Measurements from ENCODE around the gene TNFSF13.

TNFSF13 gene

DNA sequence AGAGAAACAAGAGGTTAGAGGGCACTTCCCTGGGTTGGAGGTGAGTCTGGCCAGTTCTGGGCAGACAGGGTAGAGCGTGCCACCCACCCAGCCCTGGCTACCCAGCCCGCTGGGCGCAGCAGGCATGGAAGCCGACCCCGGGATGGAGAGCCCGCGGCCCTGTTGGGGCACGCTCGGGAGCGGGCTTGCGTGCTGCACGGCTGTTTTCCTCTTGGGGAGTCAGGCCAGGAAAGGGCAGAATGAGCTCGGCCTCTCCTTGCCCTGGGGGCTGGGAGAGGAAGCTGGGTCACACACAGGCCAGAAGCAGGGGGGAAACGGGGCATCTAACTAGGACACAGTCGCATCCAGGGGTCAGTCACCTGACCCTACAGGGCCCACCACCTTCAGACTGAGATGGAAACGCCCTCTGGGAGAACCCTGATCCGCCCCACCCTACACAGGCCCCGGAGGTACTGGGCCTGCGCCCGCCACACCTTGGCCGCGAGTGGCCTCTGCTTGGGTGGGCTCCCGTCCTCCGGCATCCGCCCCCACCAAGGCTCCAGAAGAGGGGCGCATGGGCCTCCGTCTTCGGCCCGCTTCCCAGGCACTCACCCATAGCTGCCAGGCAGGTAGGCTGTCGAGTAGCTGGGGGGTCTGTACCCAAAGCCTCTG is 30.1 kb downstream of the TNFSF13 start:
- Histone ChIP-seq H3K4me3 (ENCODE audit: low read depth, low read length) (peak overlapping the region; percentile 16), H3K9me3 (ENCODE audit: severe bottlenecking) (no peaks in the 10 kb centered on the region), H3K27ac (peak overlapping the region; percentile 48), H3K27me3 (ENCODE audit: insufficient read depth, low read depth, severe bottlenecking) (no peaks in the 10 kb centered on the region), H3K36me3 (peaks cover 48% of the 10 kb centered on the region)
- TF ChIP-seq, protein P1, sequence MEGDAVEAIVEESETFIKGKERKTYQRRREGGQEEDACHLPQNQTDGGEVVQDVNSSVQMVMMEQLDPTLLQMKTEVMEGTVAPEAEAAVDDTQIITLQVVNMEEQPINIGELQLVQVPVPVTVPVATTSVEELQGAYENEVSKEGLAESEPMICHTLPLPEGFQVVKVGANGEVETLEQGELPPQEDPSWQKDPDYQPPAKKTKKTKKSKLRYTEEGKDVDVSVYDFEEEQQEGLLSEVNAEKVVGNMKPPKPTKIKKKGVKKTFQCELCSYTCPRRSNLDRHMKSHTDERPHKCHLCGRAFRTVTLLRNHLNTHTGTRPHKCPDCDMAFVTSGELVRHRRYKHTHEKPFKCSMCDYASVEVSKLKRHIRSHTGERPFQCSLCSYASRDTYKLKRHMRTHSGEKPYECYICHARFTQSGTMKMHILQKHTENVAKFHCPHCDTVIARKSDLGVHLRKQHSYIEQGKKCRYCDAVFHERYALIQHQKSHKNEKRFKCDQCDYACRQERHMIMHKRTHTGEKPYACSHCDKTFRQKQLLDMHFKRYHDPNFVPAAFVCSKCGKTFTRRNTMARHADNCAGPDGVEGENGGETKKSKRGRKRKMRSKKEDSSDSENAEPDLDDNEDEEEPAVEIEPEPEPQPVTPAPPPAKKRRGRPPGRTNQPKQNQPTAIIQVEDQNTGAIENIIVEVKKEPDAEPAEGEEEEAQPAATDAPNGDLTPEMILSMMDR (IDR thresholded peaks at IDR 0.05; ENCODE audit: low read depth, low read length): no peak
- DNase-seq: no peak

DNA sequence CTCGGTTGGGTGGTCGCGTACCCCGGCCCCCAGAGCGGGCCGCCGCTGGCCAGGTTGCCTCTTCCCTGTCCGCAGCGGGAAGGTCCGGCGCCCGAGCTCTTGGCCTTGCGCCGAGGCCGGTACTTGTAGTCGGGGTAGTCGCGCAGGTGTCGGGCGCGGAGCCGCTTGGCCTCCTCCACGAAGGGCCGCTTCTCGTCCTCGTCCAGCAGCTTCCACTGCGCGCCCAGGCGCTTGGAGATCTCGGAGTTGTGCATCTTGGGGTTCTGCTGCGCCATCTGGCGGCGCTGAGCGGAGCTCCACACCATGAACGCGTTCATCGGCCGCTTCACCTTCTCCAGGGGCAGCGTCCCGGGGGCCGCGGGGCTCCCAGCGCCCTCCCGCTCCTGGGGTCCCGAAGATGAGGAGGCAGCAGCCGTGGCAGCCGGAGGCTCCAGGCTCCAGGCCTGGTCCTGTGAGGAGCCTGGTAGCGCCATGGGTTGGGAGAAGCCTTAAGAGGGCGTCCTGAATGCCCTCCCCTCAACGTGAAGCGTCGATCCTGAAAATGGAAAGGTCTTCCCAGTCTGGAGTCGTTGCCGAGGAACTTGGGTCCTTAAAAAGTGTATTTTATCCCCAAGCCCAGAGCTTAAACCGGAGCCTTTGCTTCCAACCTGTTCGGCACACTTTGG is 30.8 kb downstream of the TNFSF13 start:
- Histone ChIP-seq H3K4me3 (ENCODE audit: low read depth, low read length) (peak overlapping the region; percentile 34), H3K27ac (peak overlapping the region; percentile 48), H3K9me3 (ENCODE audit: severe bottlenecking) (no peaks in the 10 kb centered on the region), H3K27me3 (ENCODE audit: insufficient read depth, low read depth, severe bottlenecking) (no peaks in the 10 kb centered on the region), H3K36me3 (peaks cover 55% of the 10 kb centered on the region)
- DNase-seq: peak; percentile 90
- TF ChIP-seq, protein P1 (IDR thresholded peaks at IDR 0.05; ENCODE audit: low read depth, low read length): peak; percentile 93

- Histone ChIP-seq H3K27me3 (ENCODE audit: insufficient read depth, low read depth, severe bottlenecking) (no peaks in the 10 kb centered on the region), H3K4me3 (ENCODE audit: low read depth, low read length) (peak within 1 kb of the TSS; percentile 34), H3K27ac (peak within 1 kb of the TSS; percentile 78), H3K9me3 (ENCODE audit: severe bottlenecking) (no peaks in the 10 kb centered on the region), H3K36me3 (peaks cover 61% of the 10 kb centered on the region)
- TF ChIP-seq, protein P1 (IDR thresholded peaks at IDR 0.05; ENCODE audit: low read depth, low read length): no peak
- DNase-seq: peak; percentile 57
These were observed 31.5 kb downstream of the TNFSF13 start, which contains the start of gene SOX15 for GRCh38 chr17:7589891-7590691. TSS of gene SOX15 (minus strand) at chr17:7590094. CDS start at chr17:7589676, 418 bp downstream.

- no peak overlapping the region for H3K4me3 ChIP-seq (ENCODE audit: low read depth, low read length)
- H3K9me3 ChIP-seq (ENCODE audit: severe bottlenecking): no peaks in the 10 kb centered on the region
- peak; percentile 94 for DNase-seq
- TF ChIP-seq, protein P1 (IDR thresholded peaks at IDR 0.05; ENCODE audit: low read depth, low read length): no peak
- peaks cover 68% of the 10 kb centered on the region for H3K36me3 ChIP-seq
- peak overlapping the region; percentile 78 for H3K27ac ChIP-seq
- H3K27me3 ChIP-seq (ENCODE audit: insufficient read depth, low read depth, severe bottlenecking): no peaks in the 10 kb centered on the region
These were observed 32.2 kb downstream of the TNFSF13 start for GRCh38 chr17:7590743-7591142.

- Histone ChIP-seq H3K27ac (peak overlapping the region; percentile 78), H3K4me3 (ENCODE audit: low read depth, low read length) (no peak overlapping the region), H3K27me3 (ENCODE audit: insufficient read depth, low read depth, severe bottlenecking) (no peaks in the 10 kb centered on the region), H3K9me3 (ENCODE audit: severe bottlenecking) (no peaks in the 10 kb centered on the region), H3K36me3 (peaks cover 74% of the 10 kb centered on the region)
- DNase-seq: no peak
- TF ChIP-seq, protein P1 (IDR thresholded peaks at IDR 0.05; ENCODE audit: low read depth, low read length): no peak
These were observed 33.0 kb downstream of the TNFSF13 start for GRCh38 chr17:7591596-7591995.
